ENCODE results near the gene CSRP2.

Gene CSRP2

DNA sequence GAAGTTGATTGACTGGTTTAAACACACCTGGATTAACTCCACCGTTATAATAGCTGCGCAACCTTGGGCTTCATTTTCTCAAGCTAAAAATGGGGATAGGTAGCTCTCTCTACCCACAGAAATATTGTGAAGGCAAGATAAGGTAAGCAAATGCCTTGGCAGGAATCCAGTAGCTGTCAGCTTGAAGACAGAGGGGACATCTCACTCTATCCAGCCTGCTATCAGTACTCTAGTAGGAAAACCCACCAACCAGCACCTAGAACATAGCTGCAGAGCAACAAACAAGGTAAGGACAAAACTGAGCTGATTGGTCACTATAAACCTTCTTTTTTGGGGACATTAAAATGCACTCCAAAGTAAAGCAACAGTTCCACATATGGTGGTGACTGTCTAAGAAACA, 7.7 kb downstream of the CSRP2 start:
- in situ Hi-C loops (cut with HindIII; ENCODE audit: low pct_ligation_motif_present, low pct_unique_long_range_greater_than_20kb, low sequenced_read_pairs), result no loop called here
- no peak for DNase-seq

- in situ Hi-C loops (cut with HindIII; ENCODE audit: low pct_ligation_motif_present, low pct_unique_long_range_greater_than_20kb, low sequenced_read_pairs), result no loop called here
- DNase-seq, result peak; percentile 29
Observed at GRCh38 chr12:76866726-76867125, 12.1 kb downstream of the CSRP2 start.

DNA sequence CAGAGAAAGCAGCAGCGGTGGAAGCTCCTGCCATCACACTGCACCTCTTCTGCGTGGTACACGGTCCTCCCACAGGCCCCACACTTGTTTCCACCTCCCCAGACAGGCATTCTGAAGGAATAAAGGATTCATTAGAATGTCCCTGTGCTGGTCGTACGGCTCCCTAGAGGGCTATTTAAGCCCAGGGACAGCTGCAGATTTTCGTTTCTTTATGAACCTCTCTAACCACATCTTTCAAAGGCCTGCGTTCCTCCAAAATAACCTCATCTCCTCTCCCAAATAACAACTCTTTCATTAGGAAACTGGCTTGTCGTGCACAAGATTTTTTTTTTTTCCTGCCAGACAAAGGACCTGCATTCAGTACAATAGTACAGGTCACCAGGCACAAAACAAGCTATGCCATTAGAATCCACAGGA, 12.7 kb downstream of the CSRP2 start:
- in situ Hi-C loops (cut with HindIII; ENCODE audit: low pct_ligation_motif_present, low pct_unique_long_range_greater_than_20kb, low sequenced_read_pairs), result no loop called here

DNA sequence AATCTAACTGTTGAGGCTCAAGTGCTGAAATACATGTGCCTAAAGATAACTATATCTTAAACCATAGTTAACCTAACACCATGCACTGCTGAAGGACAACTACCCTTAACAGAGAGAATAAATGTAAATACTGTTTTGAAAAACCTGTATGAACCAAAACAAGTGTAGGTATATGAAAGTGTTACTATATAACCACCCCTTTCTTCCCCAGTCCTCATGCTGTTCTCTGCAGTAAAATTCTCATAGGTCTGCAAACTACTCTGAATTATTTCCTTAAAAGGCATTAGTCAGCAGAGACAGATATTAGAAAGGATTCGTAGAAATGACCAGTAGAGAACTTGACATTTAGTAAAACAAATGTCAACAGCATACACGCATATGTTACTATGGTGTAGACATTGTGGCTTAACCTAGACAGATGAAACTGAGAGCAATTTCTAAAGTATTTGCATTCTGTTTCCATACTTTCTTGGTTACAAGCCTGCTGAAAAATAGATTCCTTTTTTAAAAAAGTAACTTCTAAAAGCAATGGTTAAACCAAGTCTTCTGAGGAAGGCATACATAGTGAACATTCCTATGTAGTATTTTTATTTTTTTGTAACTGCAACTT, 13.9 kb downstream of the CSRP2 start:
- in situ Hi-C loops (cut with HindIII; ENCODE audit: low pct_ligation_motif_present, low pct_unique_long_range_greater_than_20kb, low sequenced_read_pairs), result no loop called here
- DNase-seq, result no peak

More for the DNA sequence above, 12.7 kb downstream of the CSRP2 start:
- DNase-seq, result no peak

DNA sequence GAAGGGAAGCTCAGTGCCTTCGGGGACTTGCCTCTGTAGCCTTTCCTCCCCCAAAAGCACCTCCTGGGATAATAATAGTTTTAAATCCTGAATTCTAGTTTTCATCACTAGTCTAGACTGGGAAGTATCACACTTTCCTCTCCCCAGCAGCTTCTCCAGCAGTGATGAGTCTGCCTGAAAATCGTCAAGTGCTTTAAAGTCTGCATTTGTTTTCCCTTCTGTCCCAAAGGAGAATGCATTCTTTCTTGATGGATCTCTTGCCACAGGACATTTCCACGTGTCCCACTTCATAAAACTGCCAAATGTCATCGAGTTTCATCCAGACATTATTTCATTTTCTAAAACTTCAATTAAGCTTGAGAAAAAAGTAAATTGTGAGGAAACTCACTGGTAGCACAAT, 15.0 kb downstream of the CSRP2 start:
- DNase-seq, result no peak
- in situ Hi-C loops (cut with HindIII; ENCODE audit: low pct_ligation_motif_present, low pct_unique_long_range_greater_than_20kb, low sequenced_read_pairs), result no loop called here

DNA sequence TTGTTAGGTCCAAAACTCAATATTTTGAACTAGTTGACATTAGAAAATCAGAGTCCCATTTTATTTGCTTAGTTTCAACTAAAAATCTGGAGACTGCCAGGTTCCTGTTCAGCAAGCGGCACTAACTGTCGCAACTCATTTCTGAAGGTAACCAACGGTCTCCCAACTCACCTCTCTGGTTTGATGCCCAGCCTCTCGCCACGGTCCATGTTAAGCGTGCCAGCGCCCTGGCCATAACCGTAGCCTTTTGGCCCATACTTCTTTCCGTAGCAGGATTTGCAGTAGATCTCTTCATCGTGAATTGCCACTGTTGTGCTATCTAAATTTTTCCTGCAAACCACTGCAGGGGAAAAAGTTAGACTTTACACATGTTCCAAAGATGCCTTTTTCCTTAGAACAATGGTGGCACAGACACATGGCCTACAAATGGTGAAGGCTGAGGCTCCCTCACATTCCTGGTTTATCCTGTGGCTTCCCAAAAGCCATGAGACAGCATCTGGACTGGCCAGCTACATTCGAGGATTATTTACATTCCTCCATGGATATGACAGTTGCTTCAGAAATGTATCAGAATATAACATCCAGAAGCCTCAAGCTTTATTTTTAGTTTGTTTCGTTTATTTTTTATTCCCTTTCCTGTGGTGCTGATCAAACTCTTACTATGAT, 15.7 kb downstream of the CSRP2 start:
- DNase-seq, result no peak
- in situ Hi-C loops (cut with HindIII; ENCODE audit: low pct_ligation_motif_present, low pct_unique_long_range_greater_than_20kb, low sequenced_read_pairs), result no loop called here

DNA sequence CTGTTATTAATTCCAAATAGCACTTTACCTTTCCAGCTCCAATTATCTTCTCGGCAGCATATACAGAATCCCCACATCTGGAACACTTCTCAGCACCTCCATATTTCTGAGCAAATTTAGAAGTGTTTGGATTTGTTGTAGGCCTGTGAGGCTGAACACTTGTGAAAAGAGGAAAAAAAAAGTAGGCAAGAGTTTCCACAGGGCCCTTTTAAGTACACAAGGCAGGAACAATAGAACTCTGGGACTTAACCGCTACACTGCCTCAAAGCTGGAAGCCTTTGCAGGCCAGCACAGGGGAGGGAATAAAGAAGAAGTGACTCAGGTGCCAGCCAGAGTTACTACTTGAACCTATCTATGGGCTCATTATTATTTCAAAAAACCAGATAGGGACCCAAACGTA, 18.6 kb downstream of the CSRP2 start:
- in situ Hi-C loops (cut with HindIII; ENCODE audit: low pct_ligation_motif_present, low pct_unique_long_range_greater_than_20kb, low sequenced_read_pairs), result no loop called here
- no peak for DNase-seq

GRCh38 chr12:76859611-76860010, 19.2 kb downstream of the CSRP2 start:
- in situ Hi-C loops (cut with HindIII; ENCODE audit: low pct_ligation_motif_present, low pct_unique_long_range_greater_than_20kb, low sequenced_read_pairs), result no loop called here
- no peak for DNase-seq

DNA sequence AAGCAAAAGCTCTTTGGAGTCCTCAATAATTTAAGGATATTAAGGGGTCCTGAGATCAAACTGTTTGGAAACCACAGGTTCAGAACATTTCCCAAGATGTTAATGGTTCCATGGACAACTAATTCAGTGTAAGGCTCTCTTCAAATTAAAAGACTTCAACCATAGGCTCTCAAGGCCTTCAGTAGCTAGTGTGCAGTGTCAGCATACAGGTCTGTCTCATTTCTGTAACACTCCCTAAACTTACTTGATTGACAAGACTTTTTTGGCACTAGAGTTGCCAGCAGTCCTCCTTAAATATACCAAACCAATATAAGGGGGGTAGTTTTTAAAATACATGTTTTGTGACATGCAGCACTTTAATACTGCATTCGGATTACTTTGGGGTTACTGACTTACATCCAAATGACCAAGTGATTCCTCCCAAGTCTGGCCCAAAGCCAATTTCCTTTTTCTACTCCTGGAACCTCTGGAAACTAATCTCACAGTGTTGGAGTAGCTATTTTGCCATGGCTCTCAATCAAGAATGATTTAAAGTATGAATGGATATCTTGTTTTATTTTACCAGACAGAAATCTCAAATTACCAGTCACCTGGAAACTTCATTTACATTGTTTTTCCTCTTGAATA, 22.7 kb downstream of the CSRP2 start:
- DNase-seq, result no peak
- in situ Hi-C loops (cut with HindIII; ENCODE audit: low pct_ligation_motif_present, low pct_unique_long_range_greater_than_20kb, low sequenced_read_pairs), result no loop called here

DNA sequence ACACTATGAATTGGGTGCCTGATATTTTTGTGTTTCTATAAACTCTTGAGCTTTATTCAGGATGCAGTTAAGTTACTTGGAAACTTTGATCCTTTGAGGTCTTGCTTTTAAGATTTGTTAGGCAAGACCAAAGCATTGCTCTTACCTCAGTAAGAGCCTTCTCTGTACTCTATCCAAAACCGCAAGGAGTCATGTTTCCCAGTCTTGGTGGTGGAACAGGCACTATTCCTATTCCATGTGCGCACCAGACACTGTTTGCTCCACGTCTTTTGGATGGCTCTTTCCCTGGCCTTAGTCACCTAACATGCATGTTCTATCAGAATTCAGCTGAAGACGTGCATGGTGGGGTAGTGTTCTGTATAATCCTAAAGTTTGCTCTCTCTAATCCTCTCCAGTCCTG, 23.5 kb downstream of the CSRP2 start:
- in situ Hi-C loops (cut with HindIII; ENCODE audit: low pct_ligation_motif_present, low pct_unique_long_range_greater_than_20kb, low sequenced_read_pairs), result no loop called here
- DNase-seq, result no peak

- DNase-seq, result no peak
Observed at GRCh38 chr12:76852106-76852505, 26.7 kb downstream of the CSRP2 start.

GRCh38 chr12:76848132-76848531, 30.7 kb downstream of the CSRP2 start:
- in situ Hi-C loops (cut with HindIII; ENCODE audit: low pct_ligation_motif_present, low pct_unique_long_range_greater_than_20kb, low sequenced_read_pairs), result no loop called here
- DNase-seq, result no peak

More at GRCh38 chr12:76852106-76852505, 26.7 kb downstream of the CSRP2 start:
- in situ Hi-C loops (cut with HindIII; ENCODE audit: low pct_ligation_motif_present, low pct_unique_long_range_greater_than_20kb, low sequenced_read_pairs), result no loop called here

DNA sequence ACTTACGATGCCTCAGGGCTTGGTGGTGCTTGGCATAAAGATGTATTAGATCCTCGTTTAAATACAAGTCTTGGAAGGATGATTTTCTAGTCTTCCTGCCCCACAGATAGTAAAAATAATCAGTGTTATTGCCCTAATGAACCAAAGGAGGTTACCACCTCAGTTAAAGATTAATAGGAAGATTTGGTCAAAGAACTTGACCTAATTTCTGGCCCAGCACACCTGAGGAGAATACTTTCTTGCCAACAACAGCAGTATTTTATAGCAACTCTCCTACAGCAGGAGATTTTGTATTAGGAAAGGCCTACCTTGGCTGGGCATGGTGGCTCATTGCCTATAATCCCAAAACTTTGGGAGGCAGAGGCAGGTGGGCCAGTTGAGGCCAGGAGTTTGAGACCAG, 31.6 kb downstream of the CSRP2 start:
- no peak for DNase-seq
- in situ Hi-C loops (cut with HindIII; ENCODE audit: low pct_ligation_motif_present, low pct_unique_long_range_greater_than_20kb, low sequenced_read_pairs), result no loop called here

DNA sequence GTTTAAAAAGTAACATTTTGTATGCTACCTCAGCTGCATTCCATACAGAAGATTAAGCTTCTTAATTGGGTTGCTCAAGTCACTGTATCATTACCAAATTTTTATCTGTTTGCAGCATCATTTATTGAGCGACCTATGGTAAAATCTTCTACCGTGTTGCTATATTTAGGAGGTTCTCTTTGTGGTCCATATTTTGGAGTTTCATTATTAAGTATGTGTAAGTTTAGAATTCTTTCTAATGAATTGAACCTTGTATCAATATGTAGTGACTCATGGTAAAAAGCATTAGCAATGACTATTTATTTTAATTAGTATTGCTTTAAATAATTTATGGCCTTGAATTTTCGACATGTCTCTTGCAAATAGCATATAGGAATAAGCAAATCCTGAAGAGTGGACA, 42.2 kb downstream of the CSRP2 start:
- no peak for DNase-seq
- in situ Hi-C loops (cut with HindIII; ENCODE audit: low pct_ligation_motif_present, low pct_unique_long_range_greater_than_20kb, low sequenced_read_pairs), result no loop called here

- in situ Hi-C loops (cut with HindIII; ENCODE audit: low pct_ligation_motif_present, low pct_unique_long_range_greater_than_20kb, low sequenced_read_pairs), result no loop called here
- no peak for DNase-seq
Observed at GRCh38 chr12:76830436-76830835, 48.4 kb downstream of the CSRP2 start.

GRCh38 chr12:76820888-76821482, 57.8 kb downstream of the CSRP2 start:
- DNase-seq, result peak; percentile 60
- in situ Hi-C loops (cut with HindIII; ENCODE audit: low pct_ligation_motif_present, low pct_unique_long_range_greater_than_20kb, low sequenced_read_pairs), result no loop called here

- no peak for DNase-seq
- in situ Hi-C loops (cut with HindIII; ENCODE audit: low pct_ligation_motif_present, low pct_unique_long_range_greater_than_20kb, low sequenced_read_pairs), result no loop called here
Observed at GRCh38 chr12:76813972-76814371, 64.8 kb downstream of the CSRP2 start.

- no peak for DNase-seq
- in situ Hi-C loops (cut with HindIII; ENCODE audit: low pct_ligation_motif_present, low pct_unique_long_range_greater_than_20kb, low sequenced_read_pairs), result no loop called here
Observed at GRCh38 chr12:76813265-76813664, 65.6 kb downstream of the CSRP2 start.

DNA sequence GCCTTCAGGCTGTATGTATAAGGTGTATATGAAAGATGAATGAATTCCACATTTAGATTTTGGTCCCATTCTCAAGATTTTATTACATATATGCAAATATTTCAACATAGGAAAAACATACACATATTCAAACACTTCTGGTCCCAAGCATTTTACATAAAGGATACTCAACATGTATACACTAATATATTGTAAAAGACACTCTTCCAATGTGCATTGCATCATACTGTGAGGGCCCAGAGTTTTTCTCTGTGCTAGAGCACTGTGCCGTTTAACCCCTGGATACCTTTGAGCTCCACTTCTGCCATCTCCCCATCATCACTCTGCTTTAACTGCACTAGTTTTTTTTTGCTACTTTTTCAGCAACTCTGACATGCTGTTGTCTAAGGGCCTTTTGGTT, 66.8 kb downstream of the CSRP2 start:
- no peak for DNase-seq
- in situ Hi-C loops (cut with HindIII; ENCODE audit: low pct_ligation_motif_present, low pct_unique_long_range_greater_than_20kb, low sequenced_read_pairs), result no loop called here

Data from ACHN (cell line).